ENCODE data around the gene CACNA1B. TPM values are rescaled to one million over a fixed set of nuclear protein-coding genes. Genes with fewer than 3 reads are reported as not detected.

The CACNA1B gene
- total RNA-seq, 1 donor from 2014 or later = 3.1 TPM

DNA sequence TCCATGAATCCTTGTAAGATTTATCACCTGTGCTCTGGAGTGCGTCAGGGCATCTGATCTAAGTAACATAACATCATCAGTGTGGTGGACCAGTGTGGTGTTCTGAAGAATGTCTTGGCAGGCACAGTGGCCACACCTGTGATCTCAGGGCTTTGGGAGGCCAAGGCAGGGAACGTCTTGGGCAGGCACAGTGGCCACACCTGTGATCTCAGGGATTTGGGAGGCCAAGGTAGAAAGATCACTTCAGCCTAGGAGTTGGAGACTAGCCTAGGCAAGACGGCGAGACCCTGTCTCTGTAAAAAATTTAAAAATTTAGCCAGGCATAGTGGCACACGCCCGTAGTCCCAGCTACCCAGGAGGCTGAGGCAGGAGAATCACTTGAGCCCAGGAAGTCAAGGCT, 185.5 kb downstream of the CACNA1B start:
- no peak for DNase-seq (ENCODE audit: low read depth, low spot score)
- TF ChIP-seq, protein P1, sequence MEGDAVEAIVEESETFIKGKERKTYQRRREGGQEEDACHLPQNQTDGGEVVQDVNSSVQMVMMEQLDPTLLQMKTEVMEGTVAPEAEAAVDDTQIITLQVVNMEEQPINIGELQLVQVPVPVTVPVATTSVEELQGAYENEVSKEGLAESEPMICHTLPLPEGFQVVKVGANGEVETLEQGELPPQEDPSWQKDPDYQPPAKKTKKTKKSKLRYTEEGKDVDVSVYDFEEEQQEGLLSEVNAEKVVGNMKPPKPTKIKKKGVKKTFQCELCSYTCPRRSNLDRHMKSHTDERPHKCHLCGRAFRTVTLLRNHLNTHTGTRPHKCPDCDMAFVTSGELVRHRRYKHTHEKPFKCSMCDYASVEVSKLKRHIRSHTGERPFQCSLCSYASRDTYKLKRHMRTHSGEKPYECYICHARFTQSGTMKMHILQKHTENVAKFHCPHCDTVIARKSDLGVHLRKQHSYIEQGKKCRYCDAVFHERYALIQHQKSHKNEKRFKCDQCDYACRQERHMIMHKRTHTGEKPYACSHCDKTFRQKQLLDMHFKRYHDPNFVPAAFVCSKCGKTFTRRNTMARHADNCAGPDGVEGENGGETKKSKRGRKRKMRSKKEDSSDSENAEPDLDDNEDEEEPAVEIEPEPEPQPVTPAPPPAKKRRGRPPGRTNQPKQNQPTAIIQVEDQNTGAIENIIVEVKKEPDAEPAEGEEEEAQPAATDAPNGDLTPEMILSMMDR (conservative IDR thresholded peaks at IDR 0.05) = no peak
- Mint-ChIP-seq H3K4me1 (no peaks in the 10 kb centered on the region), H3K36me3 (ENCODE audit: low read depth) (no peaks in the 10 kb centered on the region), H3K27me3 (ENCODE audit: low read depth) (no peaks in the 10 kb centered on the region), H3K4me3 (no peak overlapping the region), H3K27ac (ENCODE audit: unreplicated experiment) (no peak overlapping the region), H3K9me3 (no peaks in the 10 kb centered on the region)

DNA sequence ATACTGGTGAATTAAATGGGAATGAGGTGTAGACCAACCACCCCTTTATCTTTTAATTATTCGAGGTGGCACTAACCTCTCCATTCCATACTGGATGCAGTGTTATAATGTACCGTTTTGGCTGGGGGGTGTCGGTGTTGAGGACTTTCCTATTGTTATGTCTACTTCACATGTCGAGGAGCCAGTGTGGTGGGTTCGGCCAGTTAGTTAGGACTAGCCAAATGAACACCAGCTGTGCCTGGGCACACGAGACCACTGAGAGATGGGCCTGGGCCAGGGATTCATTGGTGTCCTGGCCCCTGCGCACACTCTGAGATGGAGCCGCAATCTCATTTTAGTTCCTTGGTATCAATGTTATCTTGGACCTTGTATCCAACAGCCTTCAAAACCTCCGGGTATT, 186.2 kb downstream of the CACNA1B start:
- H3K36me3 Mint-ChIP-seq (ENCODE audit: low read depth) = no peaks in the 10 kb centered on the region
- H3K9me3 Mint-ChIP-seq = no peaks in the 10 kb centered on the region
- no peaks in the 10 kb centered on the region for H3K27me3 Mint-ChIP-seq (ENCODE audit: low read depth)
- no peak for DNase-seq (ENCODE audit: low read depth, low spot score)
- H3K4me3 Mint-ChIP-seq = no peak overlapping the region
- H3K27ac Mint-ChIP-seq (ENCODE audit: unreplicated experiment) = no peak overlapping the region
- TF ChIP-seq, protein P1 (conservative IDR thresholded peaks at IDR 0.05) = no peak
- H3K4me1 Mint-ChIP-seq = no peaks in the 10 kb centered on the region

DNA sequence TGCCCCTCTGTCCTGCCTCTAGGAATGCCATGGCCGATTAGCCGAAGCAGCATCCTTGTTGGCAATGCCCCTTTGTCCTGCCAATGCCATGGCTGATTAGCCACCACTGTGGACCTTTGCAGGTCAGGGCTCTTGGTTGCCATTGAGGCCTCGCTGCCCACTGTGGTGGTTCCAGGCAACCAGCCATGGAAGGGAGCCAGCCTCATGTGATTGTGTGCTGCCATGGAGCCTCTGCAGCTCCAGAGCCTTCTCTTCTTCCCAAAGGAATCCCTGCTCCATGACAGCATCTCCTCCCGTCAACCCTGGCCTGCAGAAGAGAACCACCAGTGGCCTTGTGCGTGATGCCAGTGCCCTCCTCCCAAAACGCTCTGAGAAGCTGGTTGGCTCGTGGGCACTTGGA, 187.0 kb downstream of the CACNA1B start:
- DNase-seq (ENCODE audit: low read depth, low spot score) = no peak
- H3K9me3 Mint-ChIP-seq = no peaks in the 10 kb centered on the region

DNA sequence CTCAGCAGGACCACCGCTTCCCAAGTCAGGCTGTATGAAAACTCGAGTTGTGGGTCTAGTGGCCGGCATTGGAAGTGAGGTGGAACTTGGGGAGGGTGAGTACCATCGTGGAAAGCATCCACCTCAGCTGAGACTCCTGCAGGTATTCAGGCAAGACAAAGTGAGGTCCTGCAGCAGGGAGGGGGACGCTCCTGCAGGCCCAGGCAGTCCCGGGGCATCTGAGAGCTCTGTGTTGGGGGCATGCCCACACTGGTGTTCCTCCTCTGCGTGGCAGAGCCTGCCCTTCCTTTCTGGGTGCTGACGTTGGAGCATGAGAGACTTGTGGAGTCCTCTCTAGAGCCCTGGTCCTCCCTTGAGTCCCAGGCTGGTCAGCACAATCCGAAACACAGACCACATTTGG, 187.7 kb downstream of the CACNA1B start:
- DNase-seq (ENCODE audit: low read depth, low spot score) = no peak
- no peak overlapping the region for H3K27ac Mint-ChIP-seq (ENCODE audit: unreplicated experiment)

More for the DNA sequence above, 187.0 kb downstream of the CACNA1B start:
- no peaks in the 10 kb centered on the region for H3K27me3 Mint-ChIP-seq (ENCODE audit: low read depth)
- no peak overlapping the region for H3K4me3 Mint-ChIP-seq
- no peak overlapping the region for H3K27ac Mint-ChIP-seq (ENCODE audit: unreplicated experiment)
- TF ChIP-seq, protein P1 (conservative IDR thresholded peaks at IDR 0.05) = no peak
- no peaks in the 10 kb centered on the region for H3K36me3 Mint-ChIP-seq (ENCODE audit: low read depth)
- no peaks in the 10 kb centered on the region for H3K4me1 Mint-ChIP-seq

DNA sequence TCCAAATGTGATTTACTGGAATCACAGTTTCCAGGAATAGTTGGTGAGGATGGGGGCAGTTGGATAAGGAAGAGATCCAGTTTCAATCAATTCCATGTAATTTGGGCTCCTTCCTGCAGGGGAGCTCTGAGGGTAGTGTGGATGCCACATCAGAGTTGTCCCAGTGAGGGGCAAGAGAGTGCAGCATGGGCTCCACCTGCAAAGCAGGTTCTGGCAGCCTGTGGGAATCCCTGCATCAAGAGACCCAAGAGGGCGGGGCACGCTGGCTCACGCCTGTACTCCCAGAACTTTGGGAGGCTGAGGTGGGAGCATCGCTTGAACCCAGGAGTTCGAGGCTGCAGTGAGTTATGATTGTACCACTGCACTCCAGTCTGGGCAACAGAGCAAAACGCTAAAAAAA, 188.5 kb downstream of the CACNA1B start:
- no peaks in the 10 kb centered on the region for H3K27me3 Mint-ChIP-seq (ENCODE audit: low read depth)
- no peaks in the 10 kb centered on the region for H3K9me3 Mint-ChIP-seq
- H3K4me3 Mint-ChIP-seq = no peak overlapping the region
- H3K36me3 Mint-ChIP-seq (ENCODE audit: low read depth) = no peaks in the 10 kb centered on the region
- no peak overlapping the region for H3K27ac Mint-ChIP-seq (ENCODE audit: unreplicated experiment)
- no peaks in the 10 kb centered on the region for H3K4me1 Mint-ChIP-seq
- DNase-seq (ENCODE audit: low read depth, low spot score) = no peak
- TF ChIP-seq, protein P1 (conservative IDR thresholded peaks at IDR 0.05) = peak; percentile 35

More for the DNA sequence above, 187.7 kb downstream of the CACNA1B start:
- Mint-ChIP-seq H3K27me3 (ENCODE audit: low read depth) (no peaks in the 10 kb centered on the region), H3K4me1 (no peaks in the 10 kb centered on the region), H3K9me3 (no peaks in the 10 kb centered on the region), H3K36me3 (ENCODE audit: low read depth) (no peaks in the 10 kb centered on the region), H3K4me3 (no peak overlapping the region)
- TF ChIP-seq, protein P1 (conservative IDR thresholded peaks at IDR 0.05) = no peak

Data from neural crest cell (in vitro differentiated cells).